Measurements from ENCODE around the gene LMOD2. TPM values are rescaled to one million over a fixed set of nuclear protein-coding genes. Genes with fewer than 3 reads are reported as not detected.

The LMOD2 gene
- total and polyA plus RNA-seq, 2 experiments from 2014 or later = not detected

GRCh38 chr7:123663200-123663599 lies 7.5 kb downstream of the LMOD2 start (continued):
- no peak for TF ChIP-seq EZH2 (IDR thresholded peaks at IDR 0.05; ENCODE audit: low read depth, unreplicated experiment)

- TF ChIP-seq JUNB (IDR thresholded peaks at IDR 0.05; ENCODE audit: unreplicated experiment) = no peak
- TF ChIP-seq ZNF462 (CRISPR knock-in tag; IDR thresholded peaks at IDR 0.05) = no peak
- TF ChIP-seq EZH2phosphoT487 (IDR thresholded peaks at IDR 0.05; ENCODE audit: unreplicated experiment) = no peak
- no peak for TF ChIP-seq ETS1 (IDR thresholded peaks at IDR 0.05)
- TF ChIP-seq REST (IDR thresholded peaks at IDR 0.05; ENCODE audit: unreplicated experiment) = no peak
- no peak for TF ChIP-seq ZNF331 (CRISPR knock-in tag; IDR thresholded peaks at IDR 0.05; ENCODE audit: low read depth)
- no peak for TF ChIP-seq CTCF (conservative IDR thresholded peaks at IDR 0.05; ENCODE audit: low read depth in 2 of 2)
- TF ChIP-seq CREB1 (CRISPR knock-in tag; IDR thresholded peaks at IDR 0.05; ENCODE audit: low read depth) = no peak
- no peak for TF ChIP-seq POLR2AphosphoS5 (IDR thresholded peaks at IDR 0.05; ENCODE audit: low read depth)
- TF ChIP-seq EZH2 (IDR thresholded peaks at IDR 0.05; ENCODE audit: low read depth, unreplicated experiment) = no peak
- no peak for TF ChIP-seq NANOG (IDR thresholded peaks at IDR 0.05; ENCODE audit: borderline replicate concordance)
- no peak for TF ChIP-seq STAT1 (IDR thresholded peaks at IDR 0.05; ENCODE audit: unreplicated experiment)
- TF ChIP-seq ZNF114 (CRISPR knock-in tag; IDR thresholded peaks at IDR 0.05) = no peak
- ATAC-seq = no peak
Measured at GRCh38 chr7:123665157-123665556, 9.5 kb downstream of the LMOD2 start.

More at GRCh38 chr7:123665157-123665556, 9.5 kb downstream of the LMOD2 start:
- no peaks in the 10 kb centered on the region for H3K36me3 ChIP-seq (ENCODE audit: insufficient read depth)
- no peak overlapping the region for H3K27ac ChIP-seq (ENCODE audit: low read depth)
- H3F3A ChIP-seq (replicated peaks; ENCODE audit: low read depth) = no peaks in the 10 kb centered on the region
- peak overlapping the region; percentile 64; the same call in 1 of the 2 replicates for H2AFZ ChIP-seq
- Mint-ChIP-seq H3K36me3 (ENCODE audit: low read depth) (no peaks in the 10 kb centered on the region; the same call in 2 of the 3 replicates), H3K9me3 (no peaks in the 10 kb centered on the region), H3K4me3 (no peak overlapping the region), H3K27ac (no peak overlapping the region), H3K27me3 (ENCODE audit: insufficient read depth, low read depth, poor library complexity) (peaks cover 4% of the 10 kb centered on the region), H3K4me1 (peaks cover 31% of the 10 kb centered on the region)
- no peaks in the 10 kb centered on the region for H3K79me2 ChIP-seq (replicated peaks; ENCODE audit: insufficient read depth)
- H3K4me3 ChIP-seq = no peak overlapping the region
- H4K20me1 ChIP-seq (replicated peaks; ENCODE audit: insufficient read depth) = no peaks in the 10 kb centered on the region
- H3K4me1 ChIP-seq (ENCODE audit: insufficient read depth) = peaks cover 33% of the 10 kb centered on the region
- no peak for DNase-seq (ENCODE audit: low spot score)
- H3K9me2 ChIP-seq (ENCODE audit: insufficient read depth) = peaks cover 9% of the 10 kb centered on the region
- H3K27me3 ChIP-seq (ENCODE audit: insufficient read depth) = no peaks in the 10 kb centered on the region
- H3K4me2 ChIP-seq = no peak overlapping the region
